Measurements from ENCODE around the gene DHX8. TPM values are rescaled to one million over a fixed set of nuclear protein-coding genes. Genes with fewer than 3 reads are reported as not detected.

DHX8 gene
- total and polyA plus RNA-seq, 2 of the 4 experiments (the other 2 are of a cell fraction): 21.8 to 50.0 TPM

DNA sequence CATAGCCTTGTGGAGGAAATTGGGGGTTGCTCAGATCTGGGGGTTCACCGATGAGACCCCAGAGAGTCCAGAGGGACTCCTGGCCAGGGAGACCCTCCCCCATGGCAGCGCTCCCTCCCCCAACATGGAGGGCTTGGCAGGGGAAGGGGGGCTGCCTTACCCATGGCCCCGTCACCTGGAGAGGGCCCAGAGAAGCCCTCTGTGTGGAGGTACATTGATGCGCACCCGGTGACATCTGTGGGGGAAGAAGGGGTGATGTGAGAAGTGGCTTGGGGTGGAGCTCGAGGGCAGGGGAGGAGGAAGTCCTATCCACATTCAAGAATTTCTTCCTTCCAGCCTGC lies 46.1 kb downstream of the DHX8 start:
- dilution Hi-C loops (cut with HindIII; ENCODE audit: low sequenced_read_pairs, unreplicated experiment): no loop called here
- H2BK5ac ChIP-seq (ENCODE audit: low read depth, low read length, poor library complexity, severe bottlenecking): peak overlapping the region; percentile 95
- BruUV-seq (replicated peaks): no TSS peak
- H3K4me1 ChIP-seq (ENCODE audit: control insufficient read depth, insufficient read depth, low read length): peaks cover 18% of the 10 kb centered on the region
- H3K9ac ChIP-seq (ENCODE audit: low read depth, low read length): peak overlapping the region; percentile 40
- CTCF ChIA-PET: interaction anchor here (0.6 kb wide), 1 partner anchor 50 kb away, joined by 3 read pairs; no protein-coding TSS in a partner anchor
- peak overlapping the region; percentile 88 for H2AK9ac ChIP-seq (replicated peaks; ENCODE audit: low read depth, low read length, poor library complexity)
- H3K4me2 ChIP-seq (ENCODE audit: low read depth, low read length): peak overlapping the region; percentile 93
- peaks cover 0 to 33% of the 10 kb centered on the region in 2 experiments; a peak in 2 of 4 replicates for H3K79me1 ChIP-seq (ENCODE audit: low read depth in 1 of 2, low read length in 2 of 2)
- H2AFZ ChIP-seq (replicated peaks; ENCODE audit: low read length, poor library complexity): peak overlapping the region; percentile 87
- peak overlapping the region; percentile 91 for H4K91ac ChIP-seq (ENCODE audit: insufficient read depth, low read depth, low read length)
- ATAC-seq (ENCODE audit: low read depth) (peak; percentile 19), DNase-seq (no peak)
- H3K14ac ChIP-seq (replicated peaks; ENCODE audit: low read depth, low read length): peak overlapping the region; percentile 99
- H4K5ac ChIP-seq (ENCODE audit: low read depth, low read length): peak overlapping the region; percentile 88
- H3K56ac ChIP-seq (ENCODE audit: extremely low read depth, insufficient read depth, low read length): peak overlapping the region; percentile 48; the same call in 1 of the 2 replicates
- no peaks in the 10 kb centered on the region for H4K20me1 ChIP-seq (ENCODE audit: insufficient read depth, low read length)
- H3K4ac ChIP-seq (ENCODE audit: low read depth, low read length): peak overlapping the region; percentile 97
- in situ Hi-C loops (cut with MboI; ENCODE audit: low sequenced_read_pairs): no loop called here
- peak overlapping the region; percentile 84 for H2BK120ac ChIP-seq (ENCODE audit: low read depth, low read length)
- H3K18ac ChIP-seq (ENCODE audit: low read depth, low read length): peak overlapping the region; percentile 79
- H3K9me1 ChIP-seq (ENCODE audit: insufficient read depth, low read length): peaks cover 23% of the 10 kb centered on the region
- WGBS, 2 experiments (ENCODE audit: extremely low coverage in 2 of 2, insufficient read length in 1 of 2): no CpG with 5 or more reads among the region's 6 CpGs
- no peak overlapping the region for H3K4me3 ChIP-seq (ENCODE audit: insufficient read depth, low read depth, low read length)
- H3K23ac ChIP-seq (ENCODE audit: low read depth, low read length): peak overlapping the region; percentile 88
- H2BK20ac ChIP-seq (ENCODE audit: low read depth, low read length): peak overlapping the region; percentile 63
- no peaks in the 10 kb centered on the region for H3K9me3 ChIP-seq (ENCODE audit: control insufficient read depth, insufficient read depth, low read length)
- TF ChIP-seq BHLHE40 (IDR thresholded peaks at IDR 0.05; ENCODE audit: low read depth, low read length): no peak
- TF ChIP-seq, protein P1, sequence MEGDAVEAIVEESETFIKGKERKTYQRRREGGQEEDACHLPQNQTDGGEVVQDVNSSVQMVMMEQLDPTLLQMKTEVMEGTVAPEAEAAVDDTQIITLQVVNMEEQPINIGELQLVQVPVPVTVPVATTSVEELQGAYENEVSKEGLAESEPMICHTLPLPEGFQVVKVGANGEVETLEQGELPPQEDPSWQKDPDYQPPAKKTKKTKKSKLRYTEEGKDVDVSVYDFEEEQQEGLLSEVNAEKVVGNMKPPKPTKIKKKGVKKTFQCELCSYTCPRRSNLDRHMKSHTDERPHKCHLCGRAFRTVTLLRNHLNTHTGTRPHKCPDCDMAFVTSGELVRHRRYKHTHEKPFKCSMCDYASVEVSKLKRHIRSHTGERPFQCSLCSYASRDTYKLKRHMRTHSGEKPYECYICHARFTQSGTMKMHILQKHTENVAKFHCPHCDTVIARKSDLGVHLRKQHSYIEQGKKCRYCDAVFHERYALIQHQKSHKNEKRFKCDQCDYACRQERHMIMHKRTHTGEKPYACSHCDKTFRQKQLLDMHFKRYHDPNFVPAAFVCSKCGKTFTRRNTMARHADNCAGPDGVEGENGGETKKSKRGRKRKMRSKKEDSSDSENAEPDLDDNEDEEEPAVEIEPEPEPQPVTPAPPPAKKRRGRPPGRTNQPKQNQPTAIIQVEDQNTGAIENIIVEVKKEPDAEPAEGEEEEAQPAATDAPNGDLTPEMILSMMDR (conservative IDR thresholded peaks at IDR 0.05; ENCODE audit: low read depth, low read length): no peak
- no peaks in the 10 kb centered on the region for H3K27me3 ChIP-seq (ENCODE audit: control insufficient read depth, insufficient read depth, low read length)
- intact Hi-C loops (cut with micrococcal nuclease): no loop called here
- H3K36me3 ChIP-seq (ENCODE audit: control insufficient read depth, insufficient read depth, low read length): peaks cover 22% of the 10 kb centered on the region
- POLR2A ChIA-PET (ENCODE audit: unreplicated experiment): interaction anchor here (1.4 kb wide), 1 partner anchor 15 kb away, joined by 5 read pairs; no protein-coding TSS in a partner anchor
- H2AK5ac ChIP-seq (ENCODE audit: low read depth, low read length): peak overlapping the region; percentile 99
- H4K8ac ChIP-seq (ENCODE audit: low read depth in 2 of 2, low read length in 2 of 2): peak overlapping the region; percentile 71 to 91
- H3K27ac ChIP-seq (ENCODE audit: insufficient read depth, low read length): peak overlapping the region; percentile 97
- peak overlapping the region; percentile 83; the same call in 2 of the 3 replicates for H2BK15ac ChIP-seq (ENCODE audit: low read depth, low read length)
